CD4-positive, alpha-beta T cell (primary cell): ENCODE data around the gene MTUS2. TPM values are rescaled to one million over a fixed set of nuclear protein-coding genes. Genes with fewer than 3 reads are reported as not detected.
A peak's percentile ranks its signal among the peaks of the same experiment; 100 is the strongest.

Source experiments
- ATAC-seq: fragments of 200-7000 bp; cut with Tn5 transposase; one replicate; pipeline ENCODE4 v1.10.0; 2022; ENCODE audit warnings: mild to moderate bottlenecking; ENCODE audit not compliant: poor library complexity
- CTCF ChIA-PET: fragments of 350-600 bp; sonication (Branson Sonifier 250); formaldehyde crosslinking; loops from one replicate; lab custom pipeline; 2021; ENCODE audit warnings: antibody characterized with exemption, inconsistent platforms; lab: Charles Lee
- POLR2A ChIA-PET: fragments of 350-600 bp; sonication (Branson Sonifier 250); formaldehyde crosslinking; loops from one replicate; lab custom pipeline; 2021; ENCODE audit warnings: antibody characterized with exemption, inconsistent platforms; lab: Charles Lee
- DNase-seq, 14 experiments: peaks; one replicate each; pipeline ENCODE4 v3.0.0-alpha.2; 2013 to 2020; ENCODE audit warnings: mixed read lengths in 2 of 14
- H3K27ac ChIP-seq, 2 donors: one replicate each; pipeline versions ENCODE4 v1.5.1 to v1.7.0; 2013; ENCODE audit warnings: low read length in 2 of 2, low read depth in 1 of 2, mild to moderate bottlenecking in 1 of 2
- H3K27me3 ChIP-seq, 2 experiments: 1 replicate in 1 of 2; 2 replicates in 1 of 2; pipeline versions ENCODE4 v1.6.1 to v1.7.0; 2013; ENCODE audit warnings: low read length in 2 of 2, control low read depth in 1 of 2, mild to moderate bottlenecking in 1 of 2, moderate library complexity in 1 of 2; ENCODE audit not compliant: insufficient read depth in 2 of 2, control insufficient read depth in 1 of 2
- H3K36me3 ChIP-seq: one replicate; pipeline ENCODE4 v1.6.1; 2013; ENCODE audit warnings: low read length, control low read depth; ENCODE audit not compliant: insufficient read depth
- H3K4me1 ChIP-seq: one replicate; pipeline ENCODE4 v1.6.1; 2013; ENCODE audit warnings: low read length, control low read depth; ENCODE audit not compliant: insufficient read depth
- H3K4me3 ChIP-seq: one replicate; pipeline ENCODE4 v1.5.1; 2013; ENCODE audit warnings: mild to moderate bottlenecking, low read length, moderate library complexity
- H3K9me3 ChIP-seq, 2 experiments: 1 replicate in 1 of 2; 2 replicates in 1 of 2; pipeline versions ENCODE4 v1.6.1 to v1.7.0; 2013; ENCODE audit warnings: low read length in 2 of 2, mild to moderate bottlenecking in 2 of 2, control low read depth in 1 of 2, moderate library complexity in 1 of 2; ENCODE audit not compliant: control insufficient read depth in 1 of 2, insufficient read depth in 1 of 2
- H3K27ac Mint-ChIP-seq: one replicate; pipeline ENCODE4 v1.8.0; 2020; ENCODE audit warnings: mixed read lengths
- H3K27me3 Mint-ChIP-seq: one replicate; pipeline ENCODE4 v1.8.0; 2021; ENCODE audit warnings: mixed read lengths
- H3K36me3 Mint-ChIP-seq: one replicate; pipeline ENCODE4 v1.8.0; 2021; ENCODE audit warnings: low read depth, mixed read lengths
- H3K4me1 Mint-ChIP-seq: one replicate; pipeline ENCODE4 v1.8.0; 2021; ENCODE audit warnings: low read depth, mixed read lengths
- H3K4me3 Mint-ChIP-seq: one replicate; pipeline ENCODE4 v1.8.0; 2020; ENCODE audit warnings: mild to moderate bottlenecking, mixed read lengths
- H3K9me3 Mint-ChIP-seq: one replicate; pipeline ENCODE4 v1.8.0; 2020; ENCODE audit warnings: mixed read lengths
- CTCF ChIP-seq: fragments of 200-600 bp; IDR thresholded peaks from one replicate; pipeline ENCODE4 v1.8.0; 2022; ENCODE audit warnings: antibody characterized with exemption, mild to moderate bottlenecking
- intact Hi-C, 2 experiments: fragments of 100-400 bp; cut with DNase I in 1 of 2; cut with micrococcal nuclease in 1 of 2; formaldehyde crosslinking; loops; one replicate each; pipeline versions ENCODE4 v1.15.1 to v1.9.0; 2023 to 2025; cut with DNase I, micrococcal nuclease
- total RNA-seq, 174 experiments: library from RNA in 2 of 174; stranded (reverse) in 2 of 174; gene quantifications; one replicate each; pipeline ENCODE4 v1.2.3 and lab custom pipeline; 2021 to 2026

The MTUS2 gene
- total RNA-seq, 2 experiments from 2014 or later, result 0.38 to 0.81 TPM

- Mint-ChIP-seq H3K27ac (no peak overlapping the region), H3K36me3 (no peaks in the 10 kb centered on the region), H3K27me3 (peaks cover 42% of the 10 kb centered on the region), H3K4me1 (no peaks in the 10 kb centered on the region), H3K9me3 (no peaks in the 10 kb centered on the region), H3K4me3 (no peak overlapping the region)
- no peak for DNase-seq
- H3K27ac ChIP-seq, result no peak overlapping the region
- H3K27me3 ChIP-seq, result no peaks in the 10 kb centered on the region
- no peaks in the 10 kb centered on the region for H3K9me3 ChIP-seq
- no peaks in the 10 kb centered on the region for H3K36me3 ChIP-seq
- H3K4me1 ChIP-seq, result peaks cover 5% of the 10 kb centered on the region
- ATAC-seq, result no peak
- intact Hi-C loops, result no loop called here
- TF ChIP-seq CTCF, result no peak
- POLR2A ChIA-PET, result no interaction called here
- CTCF ChIA-PET, result no interaction called here
- H3K4me3 ChIP-seq, result no peak overlapping the region
Observed at GRCh38 chr13:29359181-29359580, 539.0 kb downstream of the MTUS2 start.

GRCh38 chr13:29361716-29362115 lies 541.6 kb downstream of the MTUS2 start:
- intact Hi-C loops, result loop anchor here (2.0 to 5.0 kb wide), 4 partner anchors 279 to 1039 kb away; no protein-coding TSS in a partner anchor
- Histone ChIP-seq H3K27ac (no peak overlapping the region), H3K27me3 (no peaks in the 10 kb centered on the region), H3K36me3 (no peaks in the 10 kb centered on the region), H3K4me3 (no peak overlapping the region), H3K4me1 (peaks cover 5% of the 10 kb centered on the region), H3K9me3 (no peaks in the 10 kb centered on the region)
- TF ChIP-seq CTCF, result no peak
- CTCF ChIA-PET, result no interaction called here
- DNase-seq (no peak), ATAC-seq (no peak)
- Mint-ChIP-seq H3K27me3 (peaks cover 31% of the 10 kb centered on the region), H3K27ac (no peak overlapping the region), H3K9me3 (no peaks in the 10 kb centered on the region), H3K4me1 (no peaks in the 10 kb centered on the region), H3K4me3 (no peak overlapping the region), H3K36me3 (no peaks in the 10 kb centered on the region)
- POLR2A ChIA-PET, result no interaction called here

- Mint-ChIP-seq H3K9me3 (no peaks in the 10 kb centered on the region), H3K36me3 (no peaks in the 10 kb centered on the region), H3K27me3 (peaks cover 22% of the 10 kb centered on the region), H3K4me3 (no peak overlapping the region), H3K4me1 (no peaks in the 10 kb centered on the region), H3K27ac (no peak overlapping the region)
- H3K27ac ChIP-seq, result no peak overlapping the region
- DNase-seq, result peak in 10 of 14 experiments; percentile 4 to 64 (median 14)
- H3K4me3 ChIP-seq, result no peak overlapping the region
- no peaks in the 10 kb centered on the region for H3K27me3 ChIP-seq
- ChIA-PET CTCF (no interaction called here), POLR2A (no interaction called here)
- intact Hi-C loops, result loop anchor here (2.0 to 5.0 kb wide), 4 partner anchors 281 to 1041 kb away; no protein-coding TSS in a partner anchor
- no peaks in the 10 kb centered on the region for H3K36me3 ChIP-seq
- H3K9me3 ChIP-seq, result no peaks in the 10 kb centered on the region
- peaks cover 5% of the 10 kb centered on the region for H3K4me1 ChIP-seq
- ATAC-seq, result peak; percentile 79
- peak; percentile 71 for TF ChIP-seq CTCF
Observed at GRCh38 chr13:29362849-29363604, 542.9 kb downstream of the MTUS2 start.
